A549 (cell line): Measurements from ENCODE around the gene SH3GL2. TPM values are rescaled to one million over a fixed set of nuclear protein-coding genes. Genes with fewer than 3 reads are reported as not detected.
A peak's percentile ranks its signal among the peaks of the same experiment; 100 is the strongest.

ENCODE experiments used
- ATAC-seq, 2 experiments: fragments of 200-7000 bp in 1 of 2; fragments of >200 bp in 1 of 2; cut with Nextera tagmentation in 1 of 2; cut with Tn5 transposase in 1 of 2; 3 replicates each; pipeline versions ENCODE4 v1.8.0 to v1.9.1; 2018 to 2020; ENCODE audit warnings: mild to moderate bottlenecking in 1 of 2, moderate library complexity in 1 of 2
- CTCF ChIA-PET: fragments of 300-600 bp; sonication (Branson Sonifier 250); formaldehyde crosslinking; extraction: SDS; loops from one replicate; lab custom pipeline; 2021; ENCODE audit warnings: antibody characterized with exemption, inconsistent platforms; lab: Yijun Ruan, JAX
- POLR2A ChIA-PET: fragments of 350-600 bp; formaldehyde crosslinking; extraction: SDS; loops from one replicate; lab custom pipeline; 2021; ENCODE audit warnings: antibody characterized with exemption, inconsistent platforms; lab: Yijun Ruan, JAX
- DNase-seq, 2 experiments: peaks; one replicate each; pipeline versions ENCODE4 v3.0.0 to v3.0.0-alpha.2; 2011 to 2016; ENCODE audit warnings: low read depth in 1 of 2, low spot score in 1 of 2
- FAIRE-seq: peaks from 2 replicates; lab custom pipeline; 2011; peaks lifted over from hg19 to GRCh38; lab: Jason Lieb, UNC
- H3K27ac ChIP-seq, 2 experiments: fragments of >200 bp; sonication (Bioruptor Twin); formaldehyde crosslinking; 3 replicates each; pipeline ENCODE4 v1.5.1; 2016 to 2017
- H3K4me1 ChIP-seq: fragments of >200 bp; sonication (Bioruptor Twin); formaldehyde crosslinking; 3 replicates; pipeline ENCODE4 v1.6.1; 2016
- H3K4me2 ChIP-seq: fragments of >200 bp; sonication (Bioruptor Twin); formaldehyde crosslinking; 3 replicates; pipeline ENCODE4 v1.6.1; 2016
- H3K4me3 ChIP-seq: fragments of >200 bp; sonication (Bioruptor Twin); formaldehyde crosslinking; 3 replicates; pipeline ENCODE4 v1.5.1; 2016
- H3K9me3 ChIP-seq: fragments of >200 bp; sonication (Bioruptor Twin); formaldehyde crosslinking; 3 replicates; pipeline ENCODE4 v1.6.1; 2016
- CBX2 ChIP-seq: fragments of 200-600 bp; sonication (generic); IDR thresholded peaks from 2 replicates; pipeline ENCODE4 v1.6.1; 2016; ENCODE audit warnings: low read depth, mild to moderate bottlenecking, borderline replicate concordance
- CHD4 ChIP-seq: fragments of 200-600 bp; sonication (generic); IDR thresholded peaks from 2 replicates; pipeline ENCODE4 v1.6.1; 2016; ENCODE audit warnings: antibody characterized with exemption, mild to moderate bottlenecking, borderline replicate concordance
- CTCF ChIP-seq: fragments of >200 bp; sonication (Bioruptor Twin); formaldehyde crosslinking; IDR thresholded peaks from 3 replicates; pipeline ENCODE4 v1.5.1; 2016
- EHMT2 ChIP-seq: fragments of 200-600 bp; sonication (generic); IDR thresholded peaks from 2 replicates; pipeline ENCODE4 v1.6.1; 2016; ENCODE audit warnings: antibody characterized with exemption, low read depth, mild to moderate bottlenecking, moderate library complexity
- ELK1 ChIP-seq: fragments of 150-350 bp; IDR thresholded peaks from 2 replicates; pipeline ENCODE4 v1.6.1; 2014; ENCODE audit warnings: low read depth, mild to moderate bottlenecking, low read length
- ESRRA ChIP-seq: fragments of 150-350 bp; IDR thresholded peaks from 2 replicates; pipeline ENCODE4 v1.6.1; 2014; ENCODE audit warnings: mild to moderate bottlenecking, low read length, borderline replicate concordance
- FOSB ChIP-seq: fragments of 250-450 bp; sonication (Bioruptor Pico); IDR thresholded peaks from 2 replicates; pipeline ENCODE4 v1.5.0; 2020; ENCODE audit warnings: mild to moderate bottlenecking, moderate library complexity
- HDAC2 ChIP-seq: fragments of 200-600 bp; sonication (generic); IDR thresholded peaks from 2 replicates; pipeline ENCODE4 v1.6.1; 2016
- HEYL ChIP-seq: fragments of 250-450 bp; sonication (Bioruptor Pico); IDR thresholded peaks from 2 replicates; pipeline ENCODE4 v1.8.0; 2021; ENCODE audit warnings: mild to moderate bottlenecking, moderate library complexity
- HOXA7 ChIP-seq: fragments of 250-450 bp; sonication (Bioruptor Pico); IDR thresholded peaks from 2 replicates; pipeline ENCODE4 v1.5.0; 2020; ENCODE audit warnings: mild to moderate bottlenecking, moderate library complexity
- HOXB13 ChIP-seq: fragments of 250-450 bp; sonication (Bioruptor Pico); IDR thresholded peaks from 2 replicates; pipeline ENCODE4 v1.5.0; 2020; ENCODE audit warnings: low read depth, mild to moderate bottlenecking, moderate library complexity
- MAFK ChIP-seq: fragments of 450-650 bp; IDR thresholded peaks from 2 replicates; pipeline ENCODE4 v1.6.1; 2014; ENCODE audit not compliant: partially characterized antibody
- MAX ChIP-seq: IDR thresholded peaks from 2 replicates; pipeline ENCODE4 v1.6.1; 2012
- MAZ ChIP-seq: fragments of 150-350 bp; IDR thresholded peaks from 2 replicates; pipeline ENCODE4 v1.6.1; 2014; ENCODE audit warnings: antibody characterized with exemption, low read depth, low read length, borderline replicate concordance
- MYC ChIP-seq: IDR thresholded peaks from 2 replicates; pipeline ENCODE4 v1.6.1; 2012; ENCODE audit warnings: mild to moderate bottlenecking, inconsistent platforms, low read length, improper control_type of control experiment, borderline replicate concordance
- NFE2L2 ChIP-seq: fragments of 150-350 bp; conservative IDR thresholded peaks from 2 replicates; pipeline ENCODE4 v1.6.1; 2014; ENCODE audit warnings: low read length
- NPAS2 ChIP-seq: fragments of 250-450 bp; sonication (Bioruptor Pico); IDR thresholded peaks from 2 replicates; pipeline ENCODE4 v1.8.0; 2022; ENCODE audit warnings: mild to moderate bottlenecking, moderate library complexity, borderline replicate concordance
- NR3C1 ChIP-seq: fragments of >200 bp; sonication (Bioruptor Twin); formaldehyde crosslinking; IDR thresholded peaks from 3 replicates; pipeline ENCODE4 v1.6.1; 2017
- POLR2A ChIP-seq: IDR thresholded peaks from 2 replicates; pipeline ENCODE4 v1.6.1; 2012; ENCODE audit warnings: mild to moderate bottlenecking, low read length
- POLR2AphosphoS2 ChIP-seq: conservative IDR thresholded peaks from 2 replicates; pipeline ENCODE4 v1.6.1; 2012; ENCODE audit warnings: low read length, improper control_type of control experiment, inconsistent platforms
- REST ChIP-seq: fragments of 200-600 bp; sonication (generic); IDR thresholded peaks from 2 replicates; pipeline ENCODE4 v1.6.1; 2016; ENCODE audit warnings: antibody characterized with exemption, mild to moderate bottlenecking, moderate library complexity
- RFX5 ChIP-seq: fragments of 450-650 bp; IDR thresholded peaks from 2 replicates; pipeline ENCODE4 v1.7.1; 2014; ENCODE audit warnings: antibody characterized with exemption, mild to moderate bottlenecking, moderate library complexity
- SREBF2 ChIP-seq: fragments of 450-650 bp; IDR thresholded peaks from 2 replicates; pipeline ENCODE4 v1.6.1; 2014; ENCODE audit warnings: mild to moderate bottlenecking, moderate library complexity
- TFCP2L1 ChIP-seq: fragments of 250-450 bp; sonication (Bioruptor Pico); IDR thresholded peaks from 2 replicates; pipeline ENCODE4 v1.5.0; 2021; ENCODE audit warnings: mild to moderate bottlenecking
- TP53 ChIP-seq: fragments of 250-450 bp; sonication (Bioruptor Pico); IDR thresholded peaks from 2 replicates; pipeline ENCODE4 v1.5.0; 2021; ENCODE audit warnings: mild to moderate bottlenecking, moderate library complexity
- ZC3H11A ChIP-seq: fragments of 450-650 bp; IDR thresholded peaks from 2 replicates; pipeline ENCODE4 v1.6.1; 2014; ENCODE audit warnings: antibody characterized with exemption, mild to moderate bottlenecking
- ZNF302 ChIP-seq: fragments of 250-450 bp; sonication (Bioruptor Pico); IDR thresholded peaks from 2 replicates; pipeline ENCODE4 v1.9.0; 2021; ENCODE audit warnings: inconsistent platforms, mild to moderate bottlenecking, moderate library complexity
- WGBS: methylation state at CpG from one replicate; pipeline ENCODE4 v1.1.6; 2017; ENCODE audit errors: missing lambda C conversion rate; 5-methylcytosine and 5-hydroxymethylcytosine counted together
- polyA plus RNA-seq, 4 experiments: library from polyadenylated mRNA; depleted of rRNA in 3 of 4; stranded (reverse); fragments of >200 nt; fragmentation: RNase III in 1 of 4; extraction: RNeasy Plus Mini Kit Qiagen cat#74134 plus additional on column Dnase treatment in 1 of 4; gene quantifications; 2 replicates in 3 of 4; 3 replicates in 1 of 4; pipeline ENCODE4 v1.2.3, GENCODE V29; 2011 to 2017

SH3GL2 gene
- polyA plus RNA-seq, 2 of the 4 experiments (the other 2 are of a cell fraction) = 0.03 TPM

GRCh38 chr9:17695482-17695881 lies 116.6 kb downstream of the SH3GL2 start:
- Histone ChIP-seq H3K4me3 (no peak overlapping the region), H3K4me2 (no peak overlapping the region), H3K9me3 (no peaks in the 10 kb centered on the region), H3K4me1 (no peaks in the 10 kb centered on the region), H3K27ac (no peak overlapping the region)
- FAIRE-seq (no peak), DNase-seq (no peak), ATAC-seq (no peak)
- WGBS = 8% methylated on average over 3 of the region's 3 CpGs
- POLR2A ChIA-PET = no interaction called here
- CTCF ChIA-PET = interaction anchor here (0.6 kb wide), 1 partner anchor 441 kb away, joined by 3 read pairs; no protein-coding TSS in a partner anchor
- TF ChIP-seq TFCP2L1 (no peak), MAZ (no peak), HDAC2 (no peak), ELK1 (no peak), POLR2A (no peak), HOXB13 (no peak), EHMT2 (no peak), TP53 (CRISPR knock-in tag) (no peak), RFX5 (no peak), FOSB (no peak), NFE2L2 (no peak), MYC (no peak)

GRCh38 chr9:17699615-17700330 lies 120.9 kb downstream of the SH3GL2 start:
- TF ChIP-seq MAFK (peak; percentile 57), CTCF (no peak)
- no peak overlapping the region for H3K27ac ChIP-seq
- ChIA-PET CTCF (no interaction called here), POLR2A (no interaction called here)
- DNase-seq (no peak), FAIRE-seq (no peak), ATAC-seq (no peak)
- H3K9me3 ChIP-seq = no peaks in the 10 kb centered on the region
- WGBS = 0% methylated on average over 3 of the region's 3 CpGs
- no peak overlapping the region for H3K4me3 ChIP-seq
- no peaks in the 10 kb centered on the region for H3K4me1 ChIP-seq
- H3K4me2 ChIP-seq = no peak overlapping the region

- no peak for ATAC-seq
- WGBS = 4% methylated on average over 2 of the region's 2 CpGs
These were observed 127.5 kb downstream of the SH3GL2 start for GRCh38 chr9:17706347-17706746.

More at GRCh38 chr9:17706347-17706746, 127.5 kb downstream of the SH3GL2 start:
- H3K4me3 ChIP-seq = no peak overlapping the region
- ChIA-PET POLR2A (no interaction called here), CTCF (interaction anchor here (0.6 kb wide), 1 partner anchor 102 kb away, joined by 4 read pairs; no protein-coding TSS in a partner anchor)
- DNase-seq (no peak), FAIRE-seq (no peak)
- no peak overlapping the region for H3K4me2 ChIP-seq
- TF ChIP-seq HEYL (CRISPR knock-in tag) (no peak), POLR2AphosphoS2 (no peak), CBX2 (no peak), NR3C1 (no peak), HOXA7 (no peak), ESRRA (no peak), NPAS2 (no peak), MAX (no peak), CHD4 (no peak), ELK1 (no peak), ZC3H11A (no peak), SREBF2 (no peak), HOXB13 (no peak), ZNF302 (CRISPR knock-in tag) (no peak), REST (no peak)
- H3K27ac ChIP-seq = no peak overlapping the region
- 0 out of 3 replicates have a peak, but pooled peaks cover 2% of the 10 kb centered on the region for H3K9me3 ChIP-seq
- H3K4me1 ChIP-seq = no peaks in the 10 kb centered on the region
